ENCODE measurements around the gene TACR2.

- TF ChIP-seq CTCF (IDR thresholded peaks at IDR 0.05 in 4 of 5, conservative IDR thresholded peaks at IDR 0.05 in 1 of 5), result no peak
- no peak for TF ChIP-seq POLR2A (IDR thresholded peaks at IDR 0.05)
Observed at GRCh38 chr10:69452676-69453415, 36.1 kb upstream of the TACR2 start.
